Endothelial cell of umbilical vein (primary cell): Measurements from ENCODE around the gene ABI3. TPM values are rescaled to one million over a fixed set of nuclear protein-coding genes. Genes with fewer than 3 reads are reported as not detected.

Experiments
- BruUV-seq: library from RNA; stranded (reverse); fragments of 400-500 nt; replicated peaks from 2 replicates; lab custom pipeline; 2021; lab: Mats Ljungman, UMichigan
- CTCF ChIA-PET: fragments of 300-600, 350-600 bp; sonication (Branson Sonifier 250); formaldehyde crosslinking; loops from one replicate; lab custom pipeline; 2021; ENCODE audit warnings: antibody characterized with exemption, inconsistent platforms; lab: Charles Lee
- POLR2A ChIA-PET: fragments of 300-600, 350-600 bp; sonication (Branson Sonifier 250); formaldehyde crosslinking; loops from one replicate; lab custom pipeline; 2021; ENCODE audit warnings: antibody characterized with exemption, inconsistent platforms; lab: Charles Lee
- DNase-seq: peaks from one replicate; pipeline ENCODE4 v3.0.0-alpha.2; 2011; ENCODE audit warnings: low read depth, low spot score
- FAIRE-seq: peaks from 2 replicates; lab custom pipeline; 2011; peaks lifted over from hg19 to GRCh38; lab: Jason Lieb, UNC
- H2AFZ ChIP-seq: 2 replicates; pipeline ENCODE4 v1.6.0; 2012; ENCODE audit warnings: low read depth, low read length, control low read depth, inconsistent platforms
- H3K27ac ChIP-seq: 2 replicates; pipeline ENCODE4 v1.5.1; 2011; ENCODE audit warnings: low read depth, mild to moderate bottlenecking, control low read depth, low read length, moderate library complexity; ENCODE audit not compliant: insufficient read depth
- H3K27me3 ChIP-seq, 2 experiments: 2 replicates each; pipeline versions ENCODE4 v1.6.0 to v1.6.1; 2011; ENCODE audit warnings: low read length in 2 of 2, mixed read lengths in 1 of 2; ENCODE audit not compliant: control insufficient read depth in 2 of 2, insufficient read depth in 2 of 2
- H3K36me3 ChIP-seq, 2 experiments: 2 replicates in 1 of 2; 3 replicates in 1 of 2; pipeline ENCODE4 v1.5.1; 2011; ENCODE audit warnings: low read length in 2 of 2, mild to moderate bottlenecking in 1 of 2, moderate library complexity in 1 of 2; ENCODE audit not compliant: control insufficient read depth in 2 of 2, insufficient read depth in 2 of 2; ENCODE audit errors: extremely low read depth in 1 of 2
- H3K4me1 ChIP-seq: 3 replicates; pipeline ENCODE4 v1.5.1; 2011; ENCODE audit warnings: mild to moderate bottlenecking, low read length; ENCODE audit not compliant: control insufficient read depth, insufficient read depth; ENCODE audit errors: extremely low read depth
- H3K4me2 ChIP-seq: 2 replicates; pipeline ENCODE4 v1.6.1; 2011; ENCODE audit warnings: low read length, control low read depth, mixed read lengths; ENCODE audit not compliant: insufficient read depth
- H3K4me3 ChIP-seq, 3 experiments: fragments of 200-600 bp in 1 of 3; sonication (generic), shearing (Covaris generic) in 1 of 3; replicated peaks in 1 of 3; 2 replicates each; pipeline ENCODE4 v1.5.1; 2011 to 2016; ENCODE audit warnings: control low read depth in 3 of 3, low read length in 3 of 3, mild to moderate bottlenecking in 2 of 3, inconsistent platforms in 1 of 3, low read depth in 1 of 3, moderate library complexity in 1 of 3; ENCODE audit not compliant: insufficient read depth in 1 of 3
- H3K79me2 ChIP-seq: 2 replicates; pipeline ENCODE4 v1.6.0; 2012; ENCODE audit warnings: low read length, inconsistent platforms; ENCODE audit not compliant: control insufficient read depth, insufficient read depth
- H3K9ac ChIP-seq: replicated peaks from 2 replicates; pipeline ENCODE3; 2011; ENCODE audit warnings: low read length, control low read depth; ENCODE audit not compliant: insufficient read depth; ENCODE audit errors: extremely low read depth
- H3K9me1 ChIP-seq: replicated peaks from 3 replicates; pipeline ENCODE4 v1.6.0; 2011; ENCODE audit warnings: mild to moderate bottlenecking, low read length; ENCODE audit not compliant: control insufficient read depth, insufficient read depth; ENCODE audit errors: extremely low read depth
- H3K9me3 ChIP-seq: replicated peaks from 2 replicates; pipeline ENCODE4 v1.5.1; 2012; ENCODE audit warnings: low read length, inconsistent platforms; ENCODE audit not compliant: control insufficient read depth, insufficient read depth
- H4K20me1 ChIP-seq: replicated peaks from 2 replicates; pipeline ENCODE3; 2011; ENCODE audit warnings: mild to moderate bottlenecking, low read length; ENCODE audit not compliant: control insufficient read depth, insufficient read depth; ENCODE audit errors: extremely low read depth
- CTCF ChIP-seq, 2 donors: IDR thresholded peaks; 1 replicate in 1 of 2; 2 replicates in 1 of 2; pipeline ENCODE4 v1.5.1; 2011; ENCODE audit warnings: low read length in 2 of 2, mild to moderate bottlenecking in 2 of 2, moderate library complexity in 2 of 2, control low read depth in 1 of 2, inconsistent platforms in 1 of 2, low read depth in 1 of 2; ENCODE audit not compliant: insufficient read depth in 1 of 2; ENCODE audit errors: extremely low read depth in 1 of 2
- EZH2 ChIP-seq: IDR thresholded peaks from 2 replicates; pipeline ENCODE4 v1.6.1; 2012; ENCODE audit warnings: borderline replicate concordance, low read depth, mild to moderate bottlenecking, moderate library complexity, low read length, inconsistent platforms; ENCODE audit not compliant: severe bottlenecking
- FOS ChIP-seq: IDR thresholded peaks from 2 replicates; pipeline ENCODE4 v1.6.1; 2011; ENCODE audit warnings: mild to moderate bottlenecking, low read length, moderate library complexity, borderline replicate concordance; ENCODE audit not compliant: insufficient read depth
- GATA2 ChIP-seq: IDR thresholded peaks from 2 replicates; pipeline ENCODE4 v1.7.0; 2011; ENCODE audit warnings: low read depth, mild to moderate bottlenecking, moderate library complexity, mixed read lengths, low read length; ENCODE audit not compliant: insufficient read length, insufficient read depth
- JUN ChIP-seq: IDR thresholded peaks from 2 replicates; pipeline ENCODE4 v1.6.1; 2011; ENCODE audit warnings: borderline replicate concordance, low read depth; ENCODE audit not compliant: insufficient read length, insufficient read depth
- MAX ChIP-seq: IDR thresholded peaks from 2 replicates; pipeline ENCODE4 v1.6.1; 2011; ENCODE audit not compliant: insufficient read depth, insufficient read length
- MYC ChIP-seq: IDR thresholded peaks from one replicate; pipeline ENCODE4 v1.6.1; 2011; ENCODE audit warnings: mild to moderate bottlenecking, low read depth, low read length
- POLR2A ChIP-seq: IDR thresholded peaks from 2 replicates; pipeline ENCODE4 v1.6.1; 2012; ENCODE audit warnings: low read depth, mild to moderate bottlenecking, control low read depth, low read length
- POLR2AphosphoS5 ChIP-seq: IDR thresholded peaks from 2 replicates; pipeline ENCODE4 v1.6.1; 2012; ENCODE audit warnings: low read depth, mild to moderate bottlenecking, control low read depth, low read length, moderate library complexity; ENCODE audit not compliant: insufficient read depth
- dilution Hi-C: fragments of 300-500 bp; cut with MboI; formaldehyde crosslinking; loops from one replicate; pipeline ENCODE4 v1.15.0; 2019; ENCODE audit warnings: low sequenced_read_pairs; ENCODE audit not compliant: extremely low pct_ligation_motif_present
- intact Hi-C: fragments of 100-400 bp; cut with micrococcal nuclease; formaldehyde crosslinking; loops from one replicate; pipeline ENCODE4 v1.10.0; 2022
- polyA plus RNA-seq, 4 experiments: library from polyadenylated mRNA; depleted of rRNA in 3 of 4; stranded (reverse) in 3 of 4; unstranded in 1 of 4; fragments of >200 nt; gene quantifications; 2 replicates each; pipeline versions ENCODE4 v1.2.1 to v1.2.3, GENCODE V29; 2011 to 2012; ENCODE audit warnings: missing spikeins in 1 of 4
- total RNA-seq: library from RNA; stranded (reverse); gene quantifications from 2 replicates; pipeline ENCODE4 v1.2.3, GENCODE V29; 2021

The ABI3 gene
- total and polyA plus RNA-seq, 2 donors (not counting 3 experiments of a cell fraction or from before 2014, with no cell fraction given): 35.2 to 35.5 TPM

DNA sequence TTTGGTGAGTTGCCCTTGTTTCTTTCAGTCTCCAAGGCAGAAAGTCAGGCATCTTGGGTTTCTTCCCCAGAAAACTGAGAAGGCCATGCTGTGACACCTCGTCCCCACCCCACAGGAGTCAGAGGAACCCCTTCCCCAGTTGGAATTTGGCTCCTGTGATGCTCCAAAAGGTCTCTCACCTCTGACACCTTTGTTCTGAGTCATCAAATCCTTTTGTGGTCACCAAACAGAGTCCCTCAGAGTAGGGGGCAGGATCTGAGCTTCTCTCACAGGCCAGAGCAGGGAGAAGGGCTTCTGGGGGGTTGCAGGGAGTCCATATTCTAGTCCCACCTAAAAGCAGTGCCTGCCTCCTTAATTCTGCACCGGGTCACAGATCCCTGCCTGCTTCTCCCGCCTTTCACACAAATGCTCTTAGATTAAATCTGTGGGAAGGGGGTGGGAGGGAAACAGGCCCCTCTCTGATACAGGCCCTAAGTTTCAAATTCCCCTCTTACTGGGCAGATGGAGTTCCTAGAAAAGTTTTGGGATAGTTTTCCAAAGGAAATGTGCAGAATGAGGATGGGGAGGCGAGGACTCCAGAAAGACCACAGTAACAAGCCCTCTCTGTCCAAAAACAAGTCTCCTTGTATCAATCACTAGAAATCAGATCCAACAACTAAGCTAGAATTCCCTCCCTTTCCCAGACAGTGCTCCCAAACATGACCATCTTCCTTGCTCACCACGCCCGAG is 18.7 kb downstream of the ABI3 start:
- no peaks in the 10 kb centered on the region for H3K9me3 ChIP-seq
- H3K4me2 ChIP-seq: no peak overlapping the region
- H3K36me3 ChIP-seq: no peaks in the 10 kb centered on the region
- CTCF ChIA-PET: interaction anchor here (1.0 to 13.3 kb wide), 9 partner anchors 12 to 68 kb away, joined by 3 to 212 read pairs (median 14); partner anchors contain the start of genes ABI3 and GNGT2
- no peak overlapping the region for H2AFZ ChIP-seq
- intact Hi-C loops (loop anchor here (5.0 kb wide), 1 partner anchor 192 kb away; no protein-coding TSS in a partner anchor), dilution Hi-C loops (no loop called here)
- H3K27ac ChIP-seq: no peak overlapping the region
- H3K9ac ChIP-seq: no peak overlapping the region
- DNase-seq (no peak), FAIRE-seq (no peak)
- TF ChIP-seq CTCF (IDR thresholded peaks at IDR 0.05; ENCODE audit: extremely low read depth in 1 of 2, insufficient read depth in 1 of 2, low read depth in 1 of 2, low read length in 2 of 2) (no peak), MAX (no peak), MYC (no peak), FOS (no peak), GATA2 (no peak), JUN (no peak), POLR2AphosphoS5 (no peak), EZH2 (no peak), POLR2A (no peak)
- no peaks in the 10 kb centered on the region for H3K9me1 ChIP-seq
- BruUV-seq: no TSS peak
- H3K4me3 ChIP-seq: no peak overlapping the region
- H3K4me1 ChIP-seq: peaks cover 12% of the 10 kb centered on the region
- no peaks in the 10 kb centered on the region for H4K20me1 ChIP-seq
- POLR2A ChIA-PET: no interaction called here
- no peaks in the 10 kb centered on the region for H3K79me2 ChIP-seq
- H3K27me3 ChIP-seq: peaks cover 14% of the 10 kb centered on the region in 2 experiments
